ENCODE data around the gene OSTM1.

Gene OSTM1

GRCh38 chr6:108100003-108100402 is 25.5 kb upstream of the OSTM1 start:
- DNase-seq: no peak

GRCh38 chr6:108097882-108098281 is 23.3 kb upstream of the OSTM1 start:
- no peak for DNase-seq

- DNase-seq: no peak
Measured at GRCh38 chr6:108093781-108094300, 19.3 kb upstream of the OSTM1 start.

GRCh38 chr6:108091288-108091687 is 16.7 kb upstream of the OSTM1 start:
- DNase-seq: no peak

- no peak for DNase-seq
Measured at GRCh38 chr6:108083349-108083748, 8.8 kb upstream of the OSTM1 start.

- no peak for DNase-seq
Measured at GRCh38 chr6:108082539-108082938, 8.0 kb upstream of the OSTM1 start.

GRCh38 chr6:108080010-108080780 is 5.7 kb upstream of the OSTM1 start:
- no peak for DNase-seq

GRCh38 chr6:108078191-108078590 is 3.6 kb upstream of the OSTM1 start:
- DNase-seq: no peak

GRCh38 chr6:108074057-108074358 is 533 bp downstream of the OSTM1 start:
- DNase-seq: no peak

- no peak for DNase-seq
Measured at GRCh38 chr6:108071736-108072276, 2.7 kb downstream of the OSTM1 start.

GRCh38 chr6:108068618-108069017 is 5.9 kb downstream of the OSTM1 start:
- peak; percentile 35 for DNase-seq

- no peak for DNase-seq
Measured at GRCh38 chr6:108068182-108068581, 6.4 kb downstream of the OSTM1 start.

- DNase-seq: no peak
Measured at GRCh38 chr6:108052706-108053105, 21.8 kb downstream of the OSTM1 start.

- DNase-seq: no peak
Measured at GRCh38 chr6:108051481-108051880, 23.1 kb downstream of the OSTM1 start.

- no peak for DNase-seq
Measured at GRCh38 chr6:108039681-108040080, 34.9 kb downstream of the OSTM1 start.

GRCh38 chr6:108036884-108037283 is 37.7 kb downstream of the OSTM1 start:
- DNase-seq: no peak

- DNase-seq: no peak
Measured at GRCh38 chr6:108031968-108032367, 42.6 kb downstream of the OSTM1 start.

- no peak for DNase-seq
Measured at GRCh38 chr6:108030211-108030610, 44.3 kb downstream of the OSTM1 start.

GRCh38 chr6:108029226-108029921 is 45.2 kb downstream of the OSTM1 start:
- no peak for DNase-seq

GRCh38 chr6:108027594-108027993 is 46.9 kb downstream of the OSTM1 start:
- DNase-seq: no peak

GRCh38 chr6:108027056-108027455 is 47.5 kb downstream of the OSTM1 start:
- no peak for DNase-seq

- DNase-seq: no peak
Measured at GRCh38 chr6:108024427-108025073, 50.0 kb downstream of the OSTM1 start.

GRCh38 chr6:108020472-108021116 is 53.9 kb downstream of the OSTM1 start:
- DNase-seq: no peak
